ENCODE results near the gene PFKFB2.

Gene PFKFB2

GRCh38 chr1:207015791-207016190 is 37.3 kb upstream of the PFKFB2 start:
- no peak for DNase-seq (ENCODE audit: extremely low read depth, insufficient read length)
- H3K4me3 ChIP-seq (replicated peaks; ENCODE audit: low read depth, low read length) = no peak overlapping the region
- H3K36me3 ChIP-seq (ENCODE audit: control insufficient read depth, insufficient read depth, low read length) = no peaks in the 10 kb centered on the region
- TF ChIP-seq, protein P1, sequence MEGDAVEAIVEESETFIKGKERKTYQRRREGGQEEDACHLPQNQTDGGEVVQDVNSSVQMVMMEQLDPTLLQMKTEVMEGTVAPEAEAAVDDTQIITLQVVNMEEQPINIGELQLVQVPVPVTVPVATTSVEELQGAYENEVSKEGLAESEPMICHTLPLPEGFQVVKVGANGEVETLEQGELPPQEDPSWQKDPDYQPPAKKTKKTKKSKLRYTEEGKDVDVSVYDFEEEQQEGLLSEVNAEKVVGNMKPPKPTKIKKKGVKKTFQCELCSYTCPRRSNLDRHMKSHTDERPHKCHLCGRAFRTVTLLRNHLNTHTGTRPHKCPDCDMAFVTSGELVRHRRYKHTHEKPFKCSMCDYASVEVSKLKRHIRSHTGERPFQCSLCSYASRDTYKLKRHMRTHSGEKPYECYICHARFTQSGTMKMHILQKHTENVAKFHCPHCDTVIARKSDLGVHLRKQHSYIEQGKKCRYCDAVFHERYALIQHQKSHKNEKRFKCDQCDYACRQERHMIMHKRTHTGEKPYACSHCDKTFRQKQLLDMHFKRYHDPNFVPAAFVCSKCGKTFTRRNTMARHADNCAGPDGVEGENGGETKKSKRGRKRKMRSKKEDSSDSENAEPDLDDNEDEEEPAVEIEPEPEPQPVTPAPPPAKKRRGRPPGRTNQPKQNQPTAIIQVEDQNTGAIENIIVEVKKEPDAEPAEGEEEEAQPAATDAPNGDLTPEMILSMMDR (IDR thresholded peaks at IDR 0.05; ENCODE audit: insufficient read depth, low read length, poor library complexity, severe bottlenecking) = no peak
- H3K27me3 ChIP-seq (replicated peaks; ENCODE audit: control insufficient read depth, insufficient read depth, low read length) = no peaks in the 10 kb centered on the region; the same call in 1 of the 2 replicates

DNA sequence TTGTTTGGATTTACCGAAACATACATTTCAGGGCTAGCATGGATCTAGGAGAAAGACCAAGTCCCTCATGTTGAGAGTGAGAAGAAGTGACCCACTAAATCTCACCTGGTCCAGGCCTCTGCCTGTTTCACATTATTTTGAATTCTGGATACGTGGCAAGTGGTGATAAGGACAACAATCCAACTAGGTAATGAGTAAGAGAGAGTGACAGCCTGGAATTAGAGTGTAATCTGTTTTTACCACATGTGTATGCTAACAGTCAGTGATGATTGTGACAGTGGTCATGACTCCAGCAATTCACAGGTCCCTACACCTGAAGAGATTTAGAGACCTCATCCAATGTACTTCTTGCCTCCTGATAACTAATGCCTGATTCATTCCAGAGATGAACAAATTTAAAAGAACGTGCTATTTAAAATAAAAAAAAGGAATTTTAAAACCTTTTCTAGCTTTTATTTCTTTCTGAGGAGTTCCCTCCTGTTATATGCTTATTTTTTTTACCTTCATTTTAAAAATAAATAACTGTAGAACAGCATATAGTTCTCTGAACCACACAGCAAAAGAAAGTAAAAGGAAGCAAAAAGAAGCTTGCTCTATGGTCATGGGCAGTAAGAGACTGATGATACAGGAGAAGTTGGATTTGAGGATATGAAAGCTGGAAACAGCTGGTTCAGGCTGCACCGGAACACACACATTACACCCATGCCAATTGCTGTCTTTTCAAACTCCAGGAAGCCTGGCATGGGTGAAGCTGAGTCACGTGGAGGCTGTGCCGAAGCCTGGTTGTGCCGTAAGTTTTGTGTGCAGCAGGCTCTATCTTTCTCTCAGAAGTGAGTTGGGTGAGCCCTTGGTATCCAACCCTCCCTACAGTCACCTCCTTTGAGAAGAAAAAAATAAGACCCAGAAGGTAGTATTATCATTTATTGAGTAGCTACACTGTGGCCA is 35.2 kb upstream of the PFKFB2 start:
- TF ChIP-seq, protein P1 (IDR thresholded peaks at IDR 0.05; ENCODE audit: insufficient read depth, low read length, poor library complexity, severe bottlenecking) = no peak
- Histone ChIP-seq H3K27me3 (replicated peaks; ENCODE audit: control insufficient read depth, insufficient read depth, low read length) (no peaks in the 10 kb centered on the region; the same call in none of the 2 replicates), H3K36me3 (ENCODE audit: control insufficient read depth, insufficient read depth, low read length) (no peaks in the 10 kb centered on the region), H3K4me3 (replicated peaks; ENCODE audit: low read depth, low read length) (no peak overlapping the region)
- no peak for DNase-seq (ENCODE audit: extremely low read depth, insufficient read length)

GRCh38 chr1:207018707-207019106 is 34.4 kb upstream of the PFKFB2 start:
- Histone ChIP-seq H3K36me3 (ENCODE audit: control insufficient read depth, insufficient read depth, low read length) (no peaks in the 10 kb centered on the region), H3K4me3 (replicated peaks; ENCODE audit: low read depth, low read length) (no peak overlapping the region), H3K27me3 (replicated peaks; ENCODE audit: control insufficient read depth, insufficient read depth, low read length) (no peaks in the 10 kb centered on the region; the same call in none of the 2 replicates)
- TF ChIP-seq, protein P1 (IDR thresholded peaks at IDR 0.05; ENCODE audit: insufficient read depth, low read length, poor library complexity, severe bottlenecking) = no peak
- no peak for DNase-seq (ENCODE audit: extremely low read depth, insufficient read length)

DNA sequence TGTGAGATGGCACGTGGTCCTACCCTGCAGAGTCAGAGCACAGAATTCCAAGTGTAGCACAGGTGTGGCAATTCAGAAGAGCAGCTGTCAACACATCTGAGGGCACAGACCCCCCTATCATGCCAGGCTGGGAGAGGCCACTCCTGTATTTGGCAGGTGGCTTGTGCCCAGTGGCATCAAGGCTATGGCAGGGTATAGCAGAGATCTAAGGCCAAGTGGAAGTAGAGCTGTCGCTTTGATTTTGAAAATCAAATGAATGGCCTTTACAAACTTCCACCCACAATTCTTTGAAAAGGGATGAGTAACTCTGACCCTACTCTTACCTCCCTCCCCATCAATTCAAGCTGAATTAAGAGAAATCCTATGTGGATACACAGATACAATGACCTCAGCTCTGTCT is 33.9 kb upstream of the PFKFB2 start:
- H3K4me3 ChIP-seq (replicated peaks; ENCODE audit: low read depth, low read length) = no peak overlapping the region
- no peaks in the 10 kb centered on the region for H3K36me3 ChIP-seq (ENCODE audit: control insufficient read depth, insufficient read depth, low read length)
- no peak for DNase-seq (ENCODE audit: extremely low read depth, insufficient read length)
- TF ChIP-seq, protein P1 (IDR thresholded peaks at IDR 0.05; ENCODE audit: insufficient read depth, low read length, poor library complexity, severe bottlenecking) = no peak
- H3K27me3 ChIP-seq (replicated peaks; ENCODE audit: control insufficient read depth, insufficient read depth, low read length) = no peaks in the 10 kb centered on the region; the same call in none of the 2 replicates

- Histone ChIP-seq H3K4me3 (replicated peaks; ENCODE audit: low read depth, low read length) (no peak overlapping the region), H3K27me3 (replicated peaks; ENCODE audit: control insufficient read depth, insufficient read depth, low read length) (no peaks in the 10 kb centered on the region; the same call in none of the 2 replicates), H3K36me3 (ENCODE audit: control insufficient read depth, insufficient read depth, low read length) (no peaks in the 10 kb centered on the region)
- TF ChIP-seq, protein P1 (IDR thresholded peaks at IDR 0.05; ENCODE audit: insufficient read depth, low read length, poor library complexity, severe bottlenecking) = no peak
- DNase-seq (ENCODE audit: extremely low read depth, insufficient read length) = no peak
Measured at GRCh38 chr1:207019661-207020060, 33.4 kb upstream of the PFKFB2 start.

Measured in GM06990 (cell line).